ENCODE data around the gene NME4. TPM values are rescaled to one million over a fixed set of nuclear protein-coding genes. Genes with fewer than 3 reads are reported as not detected.
A peak's percentile ranks its signal among the peaks of the same experiment; 100 is the strongest.
"Not testable (repeated sequence)": the region's sequence is repeated elsewhere in the genome, so short reads cannot be mapped to it uniquely, and the experiment has no call there.

Gene NME4
- total RNA-seq, 1 donor from 2014 or later = 25.3 TPM

GRCh38 chr16:398561-399339 lies 1.8 kb downstream of the NME4 start:
- ATAC-seq = no peak

GRCh38 chr16:399340-400019 lies 2.5 kb downstream of the NME4 start:
- ATAC-seq = no peak

GRCh38 chr16:400061-400591 lies 3.1 kb downstream of the NME4 start:
- ATAC-seq = peak; percentile 2

- ATAC-seq = peak; percentile 92
Measured at GRCh38 chr16:401468-402348, 4.7 kb downstream of the NME4 start, which contains the start of gene DECR2. Gene DECR2, plus strand, starts transcription at chr16:401885. Its CDS starts 79 bp downstream, at chr16:401964.

- no peak for ATAC-seq
Measured at GRCh38 chr16:404971-405486, 8.0 kb downstream of the NME4 start.

- ATAC-seq = no peak
Measured at GRCh38 chr16:405548-406506, 8.8 kb downstream of the NME4 start.

GRCh38 chr16:407253-407652 lies 10.3 kb downstream of the NME4 start:
- ATAC-seq = no peak

GRCh38 chr16:410516-411178 lies 13.6 kb downstream of the NME4 start:
- peak; percentile 21 for ATAC-seq

- ATAC-seq = peak; percentile 20
Measured at GRCh38 chr16:411576-412265, 14.7 kb downstream of the NME4 start.

GRCh38 chr16:414395-415169 lies 17.6 kb downstream of the NME4 start:
- peak; percentile 14 for ATAC-seq

GRCh38 chr16:415170-415498 lies 18.1 kb downstream of the NME4 start:
- ATAC-seq = not testable (repeated sequence)

GRCh38 chr16:422179-422578 lies 25.2 kb downstream of the NME4 start:
- not testable (repeated sequence) for ATAC-seq

- ATAC-seq = peak; percentile 77
Measured at GRCh38 chr16:424033-424622, 27.1 kb downstream of the NME4 start.

GRCh38 chr16:424623-425081 lies 27.7 kb downstream of the NME4 start:
- peak; percentile 40 for ATAC-seq

- peak; percentile 77 for ATAC-seq
Measured at GRCh38 chr16:425082-425718, 28.2 kb downstream of the NME4 start, which contains the start of gene RAB11FIP3. Gene RAB11FIP3, plus strand, starts transcription at chr16:425649. Its CDS starts 358 bp downstream, at chr16:426007.

GRCh38 chr16:425740-426114 lies 28.7 kb downstream of the NME4 start:
- ATAC-seq = peak; percentile 20

- ATAC-seq = no peak
Measured at GRCh38 chr16:426115-426905, 29.3 kb downstream of the NME4 start.
